ENCODE data around the gene MPP2. TPM values are rescaled to one million over a fixed set of nuclear protein-coding genes. Genes with fewer than 3 reads are reported as not detected.
"Not testable (repeated sequence)": the region's sequence is repeated elsewhere in the genome, so short reads cannot be mapped to it uniquely, and the experiment has no call there.

MPP2 gene
- polyA plus RNA-seq, 3 donors: 0.61 to 3.3 (median 0.71) TPM

GRCh38 chr17:43907998-43908721, 824 bp upstream of the MPP2 start:
- WGBS, 3 donors: 21 to 42% (median 25%) methylated on average over 26 of the region's 26 CpGs

GRCh38 chr17:43906951-43907424, 348 bp downstream of the MPP2 start:
- H3K27ac ChIP-seq (ENCODE audit: low read depth, low read length): no peak overlapping the region
- WGBS, 3 donors: 0 to 1% (median 0%) methylated on average over 29 of the region's 29 CpGs

More at GRCh38 chr17:43907998-43908721, 824 bp upstream of the MPP2 start:
- H3K27ac ChIP-seq (ENCODE audit: low read depth, low read length): no peak overlapping the region

- WGBS, 3 donors: 3 to 7% (median 5%) methylated on average over 37 of the region's 37 CpGs
- no peak overlapping the region for H3K27ac ChIP-seq (ENCODE audit: low read depth, low read length)
Measured at GRCh38 chr17:43905985-43906852, 1.1 kb downstream of the MPP2 start.

GRCh38 chr17:43905400-43905984, 1.8 kb downstream of the MPP2 start:
- 21 to 55% (median 49%) methylated on average over 3 of the region's 3 CpGs for WGBS, 3 donors
- no peak overlapping the region for H3K27ac ChIP-seq (ENCODE audit: low read depth, low read length)

- no peak overlapping the region for H3K27ac ChIP-seq (ENCODE audit: low read depth, low read length)
- 62 to 70% (median 68%) methylated on average over 7 of the region's 7 CpGs for WGBS, 3 donors
Measured at GRCh38 chr17:43901861-43902589, 5.3 kb downstream of the MPP2 start.

- 32 to 36% (median 36%) methylated on average over 13 of the region's 13 CpGs for WGBS, 3 donors
- no peak overlapping the region for H3K27ac ChIP-seq (ENCODE audit: low read depth, low read length)
Measured at GRCh38 chr17:43900858-43901754, 6.2 kb downstream of the MPP2 start.

GRCh38 chr17:43900183-43900857, 7.0 kb downstream of the MPP2 start:
- WGBS, 3 donors: 2 to 4% (median 4%) methylated on average over 27 to 31 of the region's 31 CpGs
- no peak overlapping the region for H3K27ac ChIP-seq (ENCODE audit: low read depth, low read length)

- H3K27ac ChIP-seq (ENCODE audit: low read depth, low read length): no peak overlapping the region
- 56 to 83% (median 65%) methylated on average over 1 of the region's 1 CpG for WGBS, 3 donors
Measured at GRCh38 chr17:43898446-43898845, 8.9 kb downstream of the MPP2 start.

- H3K27ac ChIP-seq (ENCODE audit: low read depth, low read length): no peak overlapping the region
- WGBS, 3 donors: 77 to 95% (median 93%) methylated on average over 3 of the region's 3 CpGs
Measured at GRCh38 chr17:43897831-43898230, 9.5 kb downstream of the MPP2 start.

GRCh38 chr17:43894494-43894893, 12.8 kb downstream of the MPP2 start:
- H3K27ac ChIP-seq (ENCODE audit: low read depth, low read length): not testable (repeated sequence)
- 87 to 95% (median 87%) methylated on average over 4 of the region's 4 CpGs for WGBS, 3 donors

GRCh38 chr17:43892647-43892952, 14.7 kb downstream of the MPP2 start:
- no peak overlapping the region for H3K27ac ChIP-seq (ENCODE audit: low read depth, low read length)
- 51 to 56% (median 56%) methylated on average over 4 of the region's 4 CpGs for WGBS, 3 donors

- 36 to 91% (median 90%) methylated on average over 5 of the region's 5 CpGs for WGBS, 3 donors
- H3K27ac ChIP-seq (ENCODE audit: low read depth, low read length): no peak overlapping the region
Measured at GRCh38 chr17:43891851-43892646, 15.3 kb downstream of the MPP2 start.

GRCh38 chr17:43890240-43890639, 17.1 kb downstream of the MPP2 start:
- 97 to 100% (median 98%) methylated on average over 1 of the region's 1 CpG for WGBS, 3 donors
- H3K27ac ChIP-seq (ENCODE audit: low read depth, low read length): no peak overlapping the region

GRCh38 chr17:43888548-43888947, 18.8 kb downstream of the MPP2 start:
- WGBS, 3 donors: 57 to 85% (median 81%) methylated on average over 4 of the region's 4 CpGs
- H3K27ac ChIP-seq (ENCODE audit: low read depth, low read length): no peak overlapping the region

GRCh38 chr17:43882761-43883415, 24.4 kb downstream of the MPP2 start:
- no peak overlapping the region for H3K27ac ChIP-seq (ENCODE audit: low read depth, low read length)
- WGBS, 3 donors: 74 to 91% (median 88%) methylated on average over 14 of the region's 14 CpGs

Data from adipose tissue (tissue), 3 donors.